Endothelial cell (in vitro differentiated cells): ENCODE data around the gene NUP37. TPM values are rescaled to one million over a fixed set of nuclear protein-coding genes. Genes with fewer than 3 reads are reported as not detected.

Source experiments
- DNase-seq: peaks from one replicate; pipeline ENCODE4 v3.0.0; 2021; ENCODE audit warnings: low spot score
- H3K27ac Mint-ChIP-seq: one replicate; pipeline ENCODE4 v1.8.0; 2021; ENCODE audit warnings: mixed read lengths, inconsistent platforms; ENCODE audit not compliant: unreplicated experiment
- H3K27me3 Mint-ChIP-seq: one replicate; pipeline ENCODE4 v1.8.0; 2021; ENCODE audit warnings: mild to moderate bottlenecking, moderate library complexity, mixed read lengths, inconsistent platforms; ENCODE audit not compliant: unreplicated experiment
- H3K36me3 Mint-ChIP-seq: one replicate; pipeline ENCODE4 v1.8.0; 2021; ENCODE audit warnings: mild to moderate bottlenecking, low read depth, mixed read lengths, inconsistent platforms; ENCODE audit not compliant: unreplicated experiment
- H3K4me1 Mint-ChIP-seq: one replicate; pipeline ENCODE4 v1.8.0; 2021; ENCODE audit warnings: mild to moderate bottlenecking, mixed read lengths, inconsistent platforms; ENCODE audit not compliant: unreplicated experiment
- H3K4me3 Mint-ChIP-seq: one replicate; pipeline ENCODE4 v1.8.0; 2021; ENCODE audit warnings: mild to moderate bottlenecking, mixed read lengths, inconsistent platforms; ENCODE audit not compliant: unreplicated experiment
- H3K9me3 Mint-ChIP-seq: one replicate; pipeline ENCODE4 v1.8.0; 2021; ENCODE audit warnings: mixed read lengths, inconsistent platforms; ENCODE audit not compliant: unreplicated experiment
- total RNA-seq: library from RNA; stranded (reverse); fragmentation: NEBNext Ultra II Directional; extraction: Animal tissue kit (Norgen Biotek cat#: 25700); gene quantifications from one replicate; pipeline ENCODE4 v1.2.1, GENCODE V29; 2021; ENCODE audit not compliant: unreplicated experiment
- TF ChIP-seq, protein P1 (sequence below): fragments of 200-600 bp; sonication (generic); IDR thresholded peaks from one replicate; pipeline ENCODE4 v1.5.0; 2021; ENCODE audit warnings: antibody characterized with exemption; ENCODE audit not compliant: unreplicated experiment

NUP37 gene
- total RNA-seq, 1 donor from 2014 or later = 17.3 TPM

DNA sequence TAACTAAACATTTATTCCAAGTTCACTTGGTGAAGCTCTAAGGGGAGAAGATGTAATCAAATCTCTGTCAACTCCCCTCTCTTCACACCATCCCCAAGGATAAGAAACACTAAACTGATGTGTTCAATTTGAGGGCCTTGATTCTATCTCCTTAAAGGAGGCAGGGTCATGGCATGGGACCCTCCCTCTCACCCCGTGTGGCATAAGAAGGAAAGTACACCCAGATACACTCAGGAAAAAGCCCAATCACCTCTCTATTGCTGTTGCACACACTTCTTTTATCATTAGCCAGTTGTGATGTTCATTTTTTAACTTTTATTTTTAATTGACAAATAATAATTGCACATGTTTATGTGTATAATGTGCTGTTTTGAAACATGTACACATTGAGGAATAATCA, 93.2 kb downstream of the NUP37 start:
- Mint-ChIP-seq H3K27ac (no peak overlapping the region), H3K4me1 (no peaks in the 10 kb centered on the region), H3K36me3 (no peaks in the 10 kb centered on the region), H3K9me3 (no peaks in the 10 kb centered on the region), H3K27me3 (no peaks in the 10 kb centered on the region), H3K4me3 (no peak overlapping the region)
- TF ChIP-seq, protein P1, sequence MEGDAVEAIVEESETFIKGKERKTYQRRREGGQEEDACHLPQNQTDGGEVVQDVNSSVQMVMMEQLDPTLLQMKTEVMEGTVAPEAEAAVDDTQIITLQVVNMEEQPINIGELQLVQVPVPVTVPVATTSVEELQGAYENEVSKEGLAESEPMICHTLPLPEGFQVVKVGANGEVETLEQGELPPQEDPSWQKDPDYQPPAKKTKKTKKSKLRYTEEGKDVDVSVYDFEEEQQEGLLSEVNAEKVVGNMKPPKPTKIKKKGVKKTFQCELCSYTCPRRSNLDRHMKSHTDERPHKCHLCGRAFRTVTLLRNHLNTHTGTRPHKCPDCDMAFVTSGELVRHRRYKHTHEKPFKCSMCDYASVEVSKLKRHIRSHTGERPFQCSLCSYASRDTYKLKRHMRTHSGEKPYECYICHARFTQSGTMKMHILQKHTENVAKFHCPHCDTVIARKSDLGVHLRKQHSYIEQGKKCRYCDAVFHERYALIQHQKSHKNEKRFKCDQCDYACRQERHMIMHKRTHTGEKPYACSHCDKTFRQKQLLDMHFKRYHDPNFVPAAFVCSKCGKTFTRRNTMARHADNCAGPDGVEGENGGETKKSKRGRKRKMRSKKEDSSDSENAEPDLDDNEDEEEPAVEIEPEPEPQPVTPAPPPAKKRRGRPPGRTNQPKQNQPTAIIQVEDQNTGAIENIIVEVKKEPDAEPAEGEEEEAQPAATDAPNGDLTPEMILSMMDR = no peak
- DNase-seq = no peak

DNA sequence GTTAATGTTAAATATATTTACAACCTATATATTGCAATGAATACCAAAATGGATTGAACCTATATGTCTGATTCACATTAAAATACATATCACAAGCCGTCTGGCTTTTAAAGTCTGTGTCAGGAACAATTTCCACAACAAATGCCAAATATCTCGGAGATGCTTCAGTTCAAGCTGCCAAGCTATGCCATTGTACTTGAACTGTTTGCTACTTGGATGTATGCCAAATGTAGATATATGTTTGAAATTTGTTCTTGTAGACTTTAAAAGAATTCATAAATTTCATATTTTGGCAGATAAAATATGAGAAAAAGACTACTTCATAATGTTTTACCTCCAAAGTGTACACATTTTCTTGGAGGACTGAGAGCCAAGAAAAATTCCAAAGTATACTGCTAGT, 95.1 kb downstream of the NUP37 start:
- no peaks in the 10 kb centered on the region for H3K9me3 Mint-ChIP-seq
- no peak for DNase-seq
- H3K27me3 Mint-ChIP-seq = no peaks in the 10 kb centered on the region
- H3K27ac Mint-ChIP-seq = no peak overlapping the region
- no peaks in the 10 kb centered on the region for H3K4me1 Mint-ChIP-seq
- no peak overlapping the region for H3K4me3 Mint-ChIP-seq
- TF ChIP-seq, protein P1 = no peak
- H3K36me3 Mint-ChIP-seq = no peaks in the 10 kb centered on the region

DNA sequence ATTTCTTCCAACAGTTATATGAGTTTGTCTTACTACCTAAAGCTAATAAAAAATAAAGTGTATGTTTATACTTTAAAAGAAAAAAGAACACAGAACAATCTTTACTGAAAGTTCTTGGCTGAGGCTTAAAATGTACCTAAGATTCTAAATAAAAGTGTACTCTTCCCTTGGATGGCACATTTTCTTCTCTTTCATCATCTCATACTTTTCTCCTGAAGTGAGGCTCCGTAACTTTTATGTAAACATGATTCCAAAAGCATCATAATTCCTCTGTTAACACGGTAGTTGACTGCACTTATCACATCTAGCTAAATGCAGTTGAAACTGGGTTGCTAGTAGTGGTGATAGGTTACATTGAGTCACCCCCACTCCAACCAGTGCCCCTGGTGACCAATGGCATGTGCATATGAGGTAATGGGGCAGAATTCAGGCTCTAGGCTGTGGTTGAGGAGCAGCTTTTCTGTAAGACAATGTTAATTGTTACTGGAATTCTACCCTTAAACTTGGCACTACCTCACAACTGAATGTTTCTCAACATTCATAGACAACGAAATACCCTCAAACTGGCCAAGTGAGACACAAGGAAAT, 96.5 kb downstream of the NUP37 start:
- H3K4me3 Mint-ChIP-seq = no peak overlapping the region
- no peaks in the 10 kb centered on the region for H3K4me1 Mint-ChIP-seq
- H3K27ac Mint-ChIP-seq = no peak overlapping the region
- DNase-seq = no peak
- H3K27me3 Mint-ChIP-seq = no peaks in the 10 kb centered on the region
- H3K9me3 Mint-ChIP-seq = no peaks in the 10 kb centered on the region
- TF ChIP-seq, protein P1 = no peak
- no peaks in the 10 kb centered on the region for H3K36me3 Mint-ChIP-seq

Other genes starting within 250 kb of the NUP37 start
- 26.9 TPM for gene DRAM1, start 242.5 kb downstream of the NUP37 start, total RNA-seq
- 19.7 TPM for gene WASHC3, start 58.1 kb downstream of the NUP37 start, total RNA-seq
- 7.5 TPM for gene PARPBP, start 69 bp upstream of the NUP37 start, total RNA-seq
- not detected for gene PMCH, start 77.7 kb upstream of the NUP37 start, total RNA-seq